ENCODE measurements around the gene STRIT1.

Gene STRIT1

GRCh38 chr3:155313916-155314315 is 20.4 kb upstream of the STRIT1 start:
- Histone ChIP-seq H3K4me1 (ENCODE audit: control insufficient read depth in 1 of 2, insufficient read depth in 1 of 2, low read depth in 1 of 2, low read length in 1 of 2) (no peaks in the 10 kb centered on the region), H3K4me3 (ENCODE audit: low read depth in 1 of 2, low read length in 1 of 2) (no peak overlapping the region), H3K36me3 (no peaks in the 10 kb centered on the region), H3K27ac (no peak overlapping the region), H3K9me3 (no peaks in the 10 kb centered on the region), H3K27me3 (no peaks in the 10 kb centered on the region)
- TF ChIP-seq, protein P1, sequence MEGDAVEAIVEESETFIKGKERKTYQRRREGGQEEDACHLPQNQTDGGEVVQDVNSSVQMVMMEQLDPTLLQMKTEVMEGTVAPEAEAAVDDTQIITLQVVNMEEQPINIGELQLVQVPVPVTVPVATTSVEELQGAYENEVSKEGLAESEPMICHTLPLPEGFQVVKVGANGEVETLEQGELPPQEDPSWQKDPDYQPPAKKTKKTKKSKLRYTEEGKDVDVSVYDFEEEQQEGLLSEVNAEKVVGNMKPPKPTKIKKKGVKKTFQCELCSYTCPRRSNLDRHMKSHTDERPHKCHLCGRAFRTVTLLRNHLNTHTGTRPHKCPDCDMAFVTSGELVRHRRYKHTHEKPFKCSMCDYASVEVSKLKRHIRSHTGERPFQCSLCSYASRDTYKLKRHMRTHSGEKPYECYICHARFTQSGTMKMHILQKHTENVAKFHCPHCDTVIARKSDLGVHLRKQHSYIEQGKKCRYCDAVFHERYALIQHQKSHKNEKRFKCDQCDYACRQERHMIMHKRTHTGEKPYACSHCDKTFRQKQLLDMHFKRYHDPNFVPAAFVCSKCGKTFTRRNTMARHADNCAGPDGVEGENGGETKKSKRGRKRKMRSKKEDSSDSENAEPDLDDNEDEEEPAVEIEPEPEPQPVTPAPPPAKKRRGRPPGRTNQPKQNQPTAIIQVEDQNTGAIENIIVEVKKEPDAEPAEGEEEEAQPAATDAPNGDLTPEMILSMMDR (IDR thresholded peaks at IDR 0.05): no peak

DNA sequence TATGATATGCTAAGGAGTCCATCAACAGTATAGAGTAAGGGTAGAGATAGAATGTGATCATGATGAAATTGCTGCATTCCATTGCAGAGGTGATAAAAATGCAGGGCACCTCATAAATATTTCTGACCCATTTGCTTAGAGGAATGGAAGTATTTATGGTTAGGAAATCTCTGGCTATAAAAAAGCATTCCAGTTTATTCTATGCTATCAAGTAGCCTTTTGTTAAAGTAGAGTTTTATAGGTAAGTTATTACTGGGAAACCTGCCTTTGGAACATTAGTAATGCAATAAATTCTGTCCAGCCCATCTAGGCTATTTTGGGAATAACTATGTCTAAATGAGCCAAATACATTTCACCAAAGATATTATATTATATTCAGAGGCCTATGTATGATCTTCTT is 19.8 kb upstream of the STRIT1 start:
- TF ChIP-seq, protein P1 (IDR thresholded peaks at IDR 0.05): no peak
- no peak overlapping the region for H3K27ac ChIP-seq
- no peaks in the 10 kb centered on the region for H3K36me3 ChIP-seq
- H3K4me1 ChIP-seq (ENCODE audit: control insufficient read depth in 1 of 2, insufficient read depth in 1 of 2, low read depth in 1 of 2, low read length in 1 of 2): no peaks in the 10 kb centered on the region
- no peaks in the 10 kb centered on the region for H3K27me3 ChIP-seq
- H3K9me3 ChIP-seq: no peaks in the 10 kb centered on the region
- no peak overlapping the region for H3K4me3 ChIP-seq (ENCODE audit: low read depth in 1 of 2, low read length in 1 of 2)

GRCh38 chr3:155312781-155313180 is 19.3 kb upstream of the STRIT1 start:
- H3K36me3 ChIP-seq: no peaks in the 10 kb centered on the region

GRCh38 chr3:155309581-155309980 is 16.1 kb upstream of the STRIT1 start:
- no peak overlapping the region for H3K4me3 ChIP-seq (ENCODE audit: low read depth in 1 of 2, low read length in 1 of 2)
- H3K27me3 ChIP-seq: no peaks in the 10 kb centered on the region
- H3K27ac ChIP-seq: no peak overlapping the region

More at GRCh38 chr3:155312781-155313180, 19.3 kb upstream of the STRIT1 start:
- TF ChIP-seq, protein P1 (IDR thresholded peaks at IDR 0.05): no peak
- Histone ChIP-seq H3K27me3 (no peaks in the 10 kb centered on the region), H3K27ac (no peak overlapping the region), H3K4me3 (ENCODE audit: low read depth in 1 of 2, low read length in 1 of 2) (no peak overlapping the region), H3K9me3 (no peaks in the 10 kb centered on the region), H3K4me1 (ENCODE audit: control insufficient read depth in 1 of 2, insufficient read depth in 1 of 2, low read depth in 1 of 2, low read length in 1 of 2) (no peaks in the 10 kb centered on the region)

GRCh38 chr3:155308831-155309230 is 15.3 kb upstream of the STRIT1 start:
- TF ChIP-seq, protein P1 (IDR thresholded peaks at IDR 0.05): no peak
- Histone ChIP-seq H3K9me3 (no peaks in the 10 kb centered on the region), H3K36me3 (no peaks in the 10 kb centered on the region), H3K4me1 (ENCODE audit: control insufficient read depth in 1 of 2, insufficient read depth in 1 of 2, low read depth in 1 of 2, low read length in 1 of 2) (no peaks in the 10 kb centered on the region), H3K4me3 (ENCODE audit: low read depth in 1 of 2, low read length in 1 of 2) (no peak overlapping the region), H3K27ac (no peak overlapping the region), H3K27me3 (no peaks in the 10 kb centered on the region)

More at GRCh38 chr3:155309581-155309980, 16.1 kb upstream of the STRIT1 start:
- no peaks in the 10 kb centered on the region for H3K4me1 ChIP-seq (ENCODE audit: control insufficient read depth in 1 of 2, insufficient read depth in 1 of 2, low read depth in 1 of 2, low read length in 1 of 2)
- no peaks in the 10 kb centered on the region for H3K36me3 ChIP-seq
- no peaks in the 10 kb centered on the region for H3K9me3 ChIP-seq
- TF ChIP-seq, protein P1 (IDR thresholded peaks at IDR 0.05): no peak

DNA sequence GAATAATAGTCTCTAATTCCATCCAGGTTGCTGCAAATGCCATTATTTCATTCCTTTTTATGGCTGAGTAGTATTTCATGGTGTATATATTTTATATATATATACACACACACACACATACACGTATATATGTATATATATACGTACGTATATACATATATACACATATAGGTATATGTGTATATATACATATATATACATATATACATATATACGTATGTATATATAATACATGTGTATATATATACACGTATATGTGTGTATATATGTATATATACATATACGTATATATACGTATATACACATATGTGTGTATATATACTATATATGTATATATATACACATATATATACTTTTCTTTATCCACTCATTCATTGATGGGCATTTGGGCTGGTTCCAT is 13.7 kb upstream of the STRIT1 start:
- Histone ChIP-seq H3K4me3 (ENCODE audit: low read depth in 1 of 2, low read length in 1 of 2) (no peak overlapping the region), H3K9me3 (no peaks in the 10 kb centered on the region), H3K27me3 (no peaks in the 10 kb centered on the region), H3K27ac (no peak overlapping the region), H3K4me1 (ENCODE audit: control insufficient read depth in 1 of 2, insufficient read depth in 1 of 2, low read depth in 1 of 2, low read length in 1 of 2) (no peaks in the 10 kb centered on the region), H3K36me3 (no peaks in the 10 kb centered on the region)
- TF ChIP-seq, protein P1 (IDR thresholded peaks at IDR 0.05): no peak

Measured in neutrophil (primary cell).